AG20443 (cell line): ENCODE data around the gene UPF3A.
"Not testable (repeated sequence)": the region's sequence is repeated elsewhere in the genome, so short reads cannot be mapped to it uniquely, and the experiment has no call there.

Experiments used
- DNase-seq: peaks from one replicate; pipeline ENCODE4 v3.0.0; 2012; ENCODE audit warnings: low spot score, mixed read lengths

UPF3A gene

GRCh38 chr13:114336457-114336856 lies 55.1 kb downstream of the UPF3A start:
- DNase-seq: not testable (repeated sequence)

- DNase-seq: no peak
These were observed 57.6 kb downstream of the UPF3A start for GRCh38 chr13:114338959-114339358.

- peak; percentile 55 for DNase-seq
These were observed 58.6 kb downstream of the UPF3A start for GRCh38 chr13:114339857-114340534.

- DNase-seq: no peak
These were observed 59.8 kb downstream of the UPF3A start for GRCh38 chr13:114341003-114341777.

- DNase-seq: not testable (repeated sequence)
These were observed 65.9 kb downstream of the UPF3A start for GRCh38 chr13:114347256-114347655.

GRCh38 chr13:114352763-114353162 lies 71.4 kb downstream of the UPF3A start:
- not testable (repeated sequence) for DNase-seq

- DNase-seq: not testable (repeated sequence)
These were observed 72.0 kb downstream of the UPF3A start for GRCh38 chr13:114353382-114353781.
